Fibroblast of the aortic adventitia (primary cell): Measurements from ENCODE around the gene MMP14. TPM values are rescaled to one million over a fixed set of nuclear protein-coding genes. Genes with fewer than 3 reads are reported as not detected.

Source experiments
- DNase-seq: peaks from one replicate; pipeline ENCODE4 v3.0.0-alpha.2; 2010; ENCODE audit warnings: low read depth
- H3K4me3 ChIP-seq: 2 replicates; pipeline ENCODE4 v1.5.1; 2011; ENCODE audit warnings: low read depth, mild to moderate bottlenecking, control low read depth, low read length, moderate library complexity
- total RNA-seq: library from RNA; depleted of rRNA; stranded (reverse); fragments of >200 nt; gene quantifications from 2 replicates; pipeline ENCODE4 v1.2.3, GENCODE V29; 2012; ENCODE audit warnings: low replicate concordance
- TF ChIP-seq, protein P1 (sequence below): IDR thresholded peaks from 2 replicates; pipeline ENCODE4 v1.5.1; 2011; ENCODE audit warnings: mild to moderate bottlenecking, low read length, control low read depth, inconsistent platforms; ENCODE audit not compliant: insufficient read depth

The MMP14 gene
- total RNA-seq, 1 donor: 311 TPM

DNA sequence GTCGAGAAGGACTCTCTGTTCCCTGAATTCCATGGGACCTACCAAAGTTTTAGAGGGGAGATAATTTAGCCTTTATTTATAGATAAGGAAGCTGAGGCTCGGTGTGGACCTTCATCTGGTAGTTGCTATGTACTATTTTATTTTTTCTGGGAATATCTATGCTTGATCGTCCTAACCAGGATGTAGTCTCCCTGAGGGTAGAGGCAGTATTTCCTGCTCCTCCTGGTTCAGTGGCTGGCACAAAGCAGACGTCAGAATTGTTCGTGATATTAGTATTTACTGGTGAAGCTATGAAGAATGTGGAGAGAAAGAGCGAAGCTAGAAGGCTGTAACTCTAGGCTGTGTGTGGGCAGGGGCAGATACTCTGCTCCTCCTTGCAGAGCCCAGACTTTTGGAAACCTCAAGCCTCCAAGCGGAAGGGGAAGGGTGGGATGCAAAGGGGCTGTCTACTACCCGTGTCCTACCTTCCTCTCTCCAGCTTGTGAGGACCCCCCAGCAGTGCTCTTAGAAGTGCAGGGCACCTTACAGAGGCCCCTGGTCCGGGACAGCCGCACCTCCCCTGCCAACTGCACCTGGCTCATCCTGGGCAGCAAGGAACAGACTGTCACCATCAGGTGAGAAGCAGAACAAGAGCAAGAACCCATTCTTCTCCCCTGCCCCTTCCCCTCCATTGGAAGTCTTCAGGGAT is 36.6 kb downstream of the MMP14 start:
- peak overlapping the region; percentile 86 for H3K4me3 ChIP-seq
- no peak for DNase-seq
- TF ChIP-seq, protein P1, sequence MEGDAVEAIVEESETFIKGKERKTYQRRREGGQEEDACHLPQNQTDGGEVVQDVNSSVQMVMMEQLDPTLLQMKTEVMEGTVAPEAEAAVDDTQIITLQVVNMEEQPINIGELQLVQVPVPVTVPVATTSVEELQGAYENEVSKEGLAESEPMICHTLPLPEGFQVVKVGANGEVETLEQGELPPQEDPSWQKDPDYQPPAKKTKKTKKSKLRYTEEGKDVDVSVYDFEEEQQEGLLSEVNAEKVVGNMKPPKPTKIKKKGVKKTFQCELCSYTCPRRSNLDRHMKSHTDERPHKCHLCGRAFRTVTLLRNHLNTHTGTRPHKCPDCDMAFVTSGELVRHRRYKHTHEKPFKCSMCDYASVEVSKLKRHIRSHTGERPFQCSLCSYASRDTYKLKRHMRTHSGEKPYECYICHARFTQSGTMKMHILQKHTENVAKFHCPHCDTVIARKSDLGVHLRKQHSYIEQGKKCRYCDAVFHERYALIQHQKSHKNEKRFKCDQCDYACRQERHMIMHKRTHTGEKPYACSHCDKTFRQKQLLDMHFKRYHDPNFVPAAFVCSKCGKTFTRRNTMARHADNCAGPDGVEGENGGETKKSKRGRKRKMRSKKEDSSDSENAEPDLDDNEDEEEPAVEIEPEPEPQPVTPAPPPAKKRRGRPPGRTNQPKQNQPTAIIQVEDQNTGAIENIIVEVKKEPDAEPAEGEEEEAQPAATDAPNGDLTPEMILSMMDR: no peak

DNA sequence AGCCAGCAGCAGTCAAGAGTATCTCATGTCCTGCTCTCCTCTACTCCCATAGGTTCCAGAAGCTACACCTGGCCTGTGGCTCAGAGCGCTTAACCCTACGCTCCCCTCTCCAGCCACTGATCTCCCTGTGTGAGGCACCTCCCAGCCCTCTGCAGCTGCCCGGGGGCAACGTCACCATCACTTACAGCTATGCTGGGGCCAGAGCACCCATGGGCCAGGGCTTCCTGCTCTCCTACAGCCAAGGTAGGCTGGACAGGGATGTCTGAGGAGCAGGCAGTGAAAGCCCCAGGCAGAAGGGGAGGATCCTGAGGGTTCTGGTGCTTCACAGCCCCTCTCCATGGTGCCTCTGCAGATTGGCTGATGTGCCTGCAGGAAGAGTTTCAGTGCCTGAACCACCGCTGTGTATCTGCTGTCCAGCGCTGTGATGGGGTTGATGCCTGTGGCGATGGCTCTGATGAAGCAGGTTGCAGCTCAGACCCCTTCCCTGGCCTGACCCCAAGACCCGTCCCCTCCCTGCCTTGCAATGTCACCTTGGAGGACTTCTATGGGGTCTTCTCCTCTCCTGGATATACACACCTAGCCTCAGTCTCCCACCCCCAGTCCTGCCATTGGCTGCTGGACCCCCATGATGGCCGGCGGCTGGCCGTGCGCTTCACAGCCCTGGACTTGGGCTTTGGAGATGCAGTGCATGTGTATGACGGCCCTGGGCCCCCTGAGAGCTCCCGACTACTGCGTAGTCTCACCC is 38.8 kb downstream of the MMP14 start:
- no peak overlapping the region for H3K4me3 ChIP-seq
- TF ChIP-seq, protein P1: no peak
- DNase-seq: no peak

DNA sequence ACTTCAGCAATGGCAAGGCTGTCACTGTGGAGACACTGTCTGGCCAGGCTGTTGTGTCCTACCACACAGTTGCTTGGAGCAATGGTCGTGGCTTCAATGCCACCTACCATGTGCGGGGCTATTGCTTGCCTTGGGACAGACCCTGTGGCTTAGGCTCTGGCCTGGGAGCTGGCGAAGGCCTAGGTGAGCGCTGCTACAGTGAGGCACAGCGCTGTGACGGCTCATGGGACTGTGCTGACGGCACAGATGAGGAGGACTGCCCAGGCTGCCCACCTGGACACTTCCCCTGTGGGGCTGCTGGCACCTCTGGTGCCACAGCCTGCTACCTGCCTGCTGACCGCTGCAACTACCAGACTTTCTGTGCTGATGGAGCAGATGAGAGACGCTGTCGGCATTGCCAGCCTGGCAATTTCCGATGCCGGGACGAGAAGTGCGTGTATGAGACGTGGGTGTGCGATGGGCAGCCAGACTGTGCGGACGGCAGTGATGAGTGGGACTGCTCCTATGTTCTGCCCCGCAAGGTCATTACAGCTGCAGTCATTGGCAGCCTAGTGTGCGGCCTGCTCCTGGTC is 39.4 kb downstream of the MMP14 start:
- DNase-seq: no peak
- TF ChIP-seq, protein P1: no peak

GRCh38 chr14:22877000-22877501 is 40.7 kb downstream of the MMP14 start:
- no peak for DNase-seq
- no peak overlapping the region for H3K4me3 ChIP-seq
- TF ChIP-seq, protein P1: no peak

More for the DNA sequence above, 39.4 kb downstream of the MMP14 start:
- H3K4me3 ChIP-seq: no peak overlapping the region

- DNase-seq: no peak
- TF ChIP-seq, protein P1: no peak
Observed at GRCh38 chr14:22878271-22879246, 42.2 kb downstream of the MMP14 start.

DNA sequence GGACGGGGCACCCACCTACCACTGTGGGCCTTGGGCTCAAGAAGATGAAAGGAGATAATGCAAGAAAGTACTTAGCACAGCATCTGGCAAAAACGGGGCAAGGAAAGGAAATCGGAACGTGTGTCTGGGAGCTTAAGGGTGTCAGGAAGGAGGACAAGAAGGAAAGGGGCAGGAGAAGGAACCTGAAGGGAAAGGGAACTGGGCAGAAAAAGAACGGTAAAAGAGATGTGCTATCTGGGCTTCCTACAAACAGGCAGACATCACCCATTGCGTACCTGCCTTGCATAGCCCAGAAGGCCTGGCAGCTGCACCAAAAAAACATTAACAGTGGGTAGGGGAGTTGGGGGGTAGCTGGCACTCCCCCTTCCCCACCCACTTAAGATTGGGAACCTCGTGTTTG is 45.7 kb downstream of the MMP14 start:
- TF ChIP-seq, protein P1: no peak
- H3K4me3 ChIP-seq: no peak overlapping the region
- no peak for DNase-seq

More at GRCh38 chr14:22878271-22879246, 42.2 kb downstream of the MMP14 start:
- no peak overlapping the region for H3K4me3 ChIP-seq
